HepG2 (cell line): Measurements from ENCODE around the gene ATP8A2.

Experiments used
- ATF7 ChIP-seq, 2 experiments: fragments of 450-650 bp in 1 of 2; sonication (generic) in 1 of 2; formaldehyde crosslinking in 1 of 2; IDR thresholded peaks; 2 replicates each; pipeline versions ENCODE4 v1.4.0 to v1.6.1; 2016 to 2020; ENCODE audit warnings: antibody characterized with exemption in 1 of 2, mild to moderate bottlenecking in 1 of 2, missing genetic modification reagents in 1 of 2
- CTCF ChIP-seq: sonication (generic); formaldehyde crosslinking; IDR thresholded peaks from 2 replicates; pipeline ENCODE4 v1.5.0; 2020; ENCODE audit warnings: mild to moderate bottlenecking, missing genetic modification reagents, moderate library complexity
- ELF4 ChIP-seq: sonication (generic); formaldehyde crosslinking; IDR thresholded peaks from 2 replicates; pipeline ENCODE4 v1.5.0; 2020; ENCODE audit warnings: missing genetic modification reagents, mild to moderate bottlenecking, moderate library complexity, borderline replicate concordance
- GABPB1 ChIP-seq: IDR thresholded peaks from 2 replicates; pipeline ENCODE4 v1.6.1; 2016; ENCODE audit warnings: mild to moderate bottlenecking, missing genetic modification reagents, moderate library complexity, missing compliant biosample characterization
- KLF6 ChIP-seq: IDR thresholded peaks from 2 replicates; pipeline ENCODE4 v1.8.0; 2016; ENCODE audit warnings: missing biosample characterization, missing genetic modification reagents
- MAFG ChIP-seq: sonication (generic); formaldehyde crosslinking; IDR thresholded peaks from 2 replicates; pipeline ENCODE4 v1.5.1; 2020; ENCODE audit warnings: mild to moderate bottlenecking, missing genetic modification reagents
- NFE2L1 ChIP-seq: sonication (generic); formaldehyde crosslinking; IDR thresholded peaks from 2 replicates; pipeline ENCODE4 v1.4.0; 2020; ENCODE audit warnings: missing genetic modification reagents, mild to moderate bottlenecking, borderline replicate concordance
- RAD21 ChIP-seq: fragments of 450-650 bp; formaldehyde crosslinking; IDR thresholded peaks from 2 replicates; pipeline ENCODE4 v1.5.0; 2020; ENCODE audit warnings: mild to moderate bottlenecking
- SOX6 ChIP-seq, 2 experiments: fragments of 450-650 bp in 1 of 2; sonication (generic) in 1 of 2; formaldehyde crosslinking in 1 of 2; IDR thresholded peaks; 2 replicates each; pipeline versions ENCODE4 v1.4.0 to v1.6.1; 2017 to 2020; ENCODE audit warnings: antibody characterized with exemption in 1 of 2, mild to moderate bottlenecking in 1 of 2, missing genetic modification reagents in 1 of 2
- TCF7L2 ChIP-seq: IDR thresholded peaks from 2 replicates; pipeline ENCODE4 v1.6.1; 2011; ENCODE audit warnings: mild to moderate bottlenecking, low read depth, low read length, moderate library complexity

- no peak for TF ChIP-seq KLF6
- no peak for TF ChIP-seq NFE2L1
- no peak for TF ChIP-seq RAD21 (CRISPR knock-in tag)
- no peak for TF ChIP-seq TCF7L2
- no peak for TF ChIP-seq MAFG (CRISPR knock-in tag)
- TF ChIP-seq CTCF (CRISPR knock-in tag) = no peak
- TF ChIP-seq SOX6 (IDR thresholded peaks at IDR 0.05) = no peak
- TF ChIP-seq SOX6 (CRISPR knock-in tag; IDR thresholded peaks at IDR 0.05) = no peak
- no peak for TF ChIP-seq ELF4
- no peak for TF ChIP-seq GABPB1 (CRISPR knock-in tag)
- TF ChIP-seq ATF7 (IDR thresholded peaks at IDR 0.05) = no peak
- TF ChIP-seq ATF7 (CRISPR knock-in tag; IDR thresholded peaks at IDR 0.05) = no peak
Measured at GRCh38 chr13:25415241-25415640, 43.5 kb downstream of the ATP8A2 start.
